ENCODE measurements around the gene NIFK.
"Not testable (repeated sequence)": the region's sequence is repeated elsewhere in the genome, so short reads cannot be mapped to it uniquely, and the experiment has no call there.

The NIFK gene

DNA sequence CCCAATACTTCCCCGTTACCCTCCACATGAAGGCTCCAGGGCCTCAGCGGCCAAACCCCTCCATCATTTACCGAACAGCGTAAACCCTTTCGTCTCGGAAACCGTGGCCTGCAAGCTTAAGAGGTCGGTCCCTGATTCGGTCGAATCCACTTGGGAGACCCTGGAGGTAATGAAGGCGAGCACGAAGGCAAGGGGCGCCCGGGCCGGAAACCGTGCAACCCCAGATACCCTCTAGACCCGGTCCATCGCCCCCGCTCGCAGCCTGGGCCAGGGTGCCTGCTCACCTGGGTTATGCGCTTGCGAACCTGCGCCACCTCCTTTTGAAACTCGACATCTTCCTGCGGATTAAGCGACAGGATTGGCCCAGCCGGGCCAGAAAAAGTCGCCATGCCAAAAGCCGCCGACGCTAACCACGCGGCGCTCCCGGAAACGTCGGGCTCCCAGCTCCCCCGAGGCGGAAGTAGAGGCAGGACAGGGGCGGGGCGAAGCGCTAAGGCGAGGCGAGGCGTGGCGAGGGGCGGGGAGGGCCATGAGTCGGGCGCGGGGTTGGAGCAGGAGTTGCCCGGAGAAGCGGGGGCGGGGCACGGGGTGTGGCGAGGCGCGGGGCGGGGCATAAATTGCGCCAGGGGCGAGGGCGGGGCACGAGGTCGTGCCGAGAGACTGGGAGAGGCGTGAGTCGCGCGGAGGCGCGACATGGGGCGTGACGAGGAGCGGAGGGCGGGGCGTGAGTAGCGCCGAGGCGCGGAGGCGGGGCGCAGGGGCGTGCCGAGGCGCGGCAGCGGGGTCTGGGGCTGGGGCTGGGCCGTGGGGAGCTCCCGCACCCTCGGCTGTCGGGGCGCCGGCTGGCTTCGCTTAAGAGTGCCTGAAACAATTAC, at the start of gene NIFK:
NIFK (minus strand) TSS at position 414 of the 875 bp plus-strand sequence; CDS start at position 389, 25 bp downstream.
- peak; percentile 99 to 100 for DNase-seq

DNA sequence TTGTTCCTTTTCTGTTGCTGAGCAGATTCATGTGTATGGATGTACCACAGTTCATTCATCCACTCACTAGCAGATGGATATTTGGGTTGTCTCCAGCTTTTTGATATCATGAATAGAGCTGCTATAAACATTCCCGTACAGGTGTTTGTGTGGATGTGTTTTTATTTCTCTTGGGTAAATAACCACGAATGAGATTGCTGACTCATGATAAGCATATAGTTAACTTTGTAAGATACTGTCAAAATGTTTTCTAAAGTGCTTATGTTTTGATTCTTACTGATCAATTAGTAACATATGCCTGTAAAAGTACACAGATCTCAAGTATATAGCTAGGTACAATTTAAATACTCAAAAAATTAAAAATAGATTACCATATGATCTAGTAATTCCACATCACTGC, 46.5 kb upstream of the NIFK start:
- DNase-seq: no peak

DNA sequence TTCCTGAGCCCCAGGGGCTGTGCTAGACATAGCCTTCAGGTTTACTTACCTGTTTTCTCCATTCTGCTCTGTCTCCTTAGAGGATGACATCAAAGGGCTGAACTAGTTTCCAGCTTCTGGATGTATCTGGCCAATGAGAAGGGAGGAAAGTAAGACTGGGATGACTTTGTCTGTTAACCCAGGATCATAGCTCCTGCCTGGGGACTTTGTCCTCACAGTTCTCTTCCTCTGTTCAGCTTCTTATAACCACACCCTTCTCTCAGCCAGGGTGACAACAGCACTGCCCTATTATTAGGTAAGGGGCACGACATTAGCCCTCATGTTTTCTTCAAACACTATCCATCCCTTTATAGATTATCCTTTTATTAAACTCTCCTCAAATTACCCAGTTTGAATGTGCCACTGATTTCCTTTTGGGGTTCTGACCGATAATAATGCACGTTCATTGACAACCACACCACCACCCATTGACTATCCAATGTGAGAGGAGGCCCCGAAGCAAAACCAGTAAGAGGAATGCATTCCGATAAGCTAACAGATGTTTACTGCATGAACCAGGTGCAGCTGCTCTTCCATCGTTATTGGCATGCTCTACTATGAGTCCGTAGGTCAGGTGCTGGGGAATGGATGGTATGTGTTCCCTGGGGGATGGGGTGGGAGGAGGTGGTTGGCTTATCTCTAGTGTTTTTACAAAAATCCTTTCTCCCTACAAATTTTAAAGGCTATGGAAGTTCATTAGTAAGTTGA, 42.2 kb upstream of the NIFK start:
- no peak for DNase-seq

DNA sequence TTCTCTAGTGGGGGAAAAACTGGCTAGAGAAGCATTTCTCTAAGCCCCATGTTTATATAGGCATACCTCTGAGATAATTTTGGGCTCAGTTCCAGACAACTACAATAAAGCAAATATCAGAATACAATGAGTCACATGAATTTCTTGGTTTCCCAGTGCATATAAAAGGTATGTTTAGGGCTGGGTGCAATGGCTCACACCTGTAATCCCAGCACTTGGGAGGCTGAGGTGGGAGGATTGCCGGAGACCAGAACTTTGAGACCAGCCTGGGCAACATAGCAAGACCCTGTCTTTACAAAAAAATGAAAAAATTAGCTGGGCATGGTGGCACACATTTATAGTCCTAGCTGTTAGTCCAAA, 41.0 kb upstream of the NIFK start:
- DNase-seq: no peak

DNA sequence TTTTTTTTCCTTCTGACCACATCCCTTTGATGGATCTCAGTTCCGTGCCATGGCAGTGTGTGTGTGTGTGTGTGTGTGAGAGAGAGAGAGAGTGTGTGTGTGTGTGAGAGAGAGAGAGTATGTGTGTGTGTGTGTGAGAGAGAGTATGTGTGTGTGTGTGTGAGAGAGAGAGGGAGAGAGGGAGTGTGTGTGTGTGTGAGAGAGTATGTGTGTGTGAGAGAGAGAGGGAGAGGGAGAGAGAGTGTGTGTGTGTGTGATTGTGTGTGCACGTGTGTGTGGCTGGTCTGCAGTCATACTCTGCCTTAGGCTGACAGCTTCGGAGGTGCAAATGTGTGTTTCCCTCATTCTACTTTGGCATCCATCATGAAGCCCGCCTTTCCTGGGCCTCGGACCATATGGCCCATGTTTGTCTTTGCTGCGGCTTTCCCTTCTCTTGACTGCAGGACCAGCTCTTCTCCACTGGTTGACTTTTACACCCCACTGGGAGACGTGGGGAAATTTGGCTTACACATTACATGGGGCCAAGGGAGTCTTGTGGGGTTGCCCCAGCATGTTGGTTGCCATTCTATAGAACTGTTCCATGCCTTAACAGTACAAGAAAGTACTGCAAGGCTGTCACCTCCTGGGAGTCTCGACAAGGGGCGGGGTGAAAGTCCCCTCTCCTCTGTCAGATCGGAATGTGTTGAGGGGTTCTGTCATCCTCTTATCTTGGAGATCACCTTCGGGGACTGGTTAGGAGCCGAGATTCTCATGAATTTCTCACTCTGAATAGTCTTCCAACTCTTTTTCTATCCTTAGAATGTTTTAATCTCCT, 40.4 kb upstream of the NIFK start:
- DNase-seq: no peak

DNA sequence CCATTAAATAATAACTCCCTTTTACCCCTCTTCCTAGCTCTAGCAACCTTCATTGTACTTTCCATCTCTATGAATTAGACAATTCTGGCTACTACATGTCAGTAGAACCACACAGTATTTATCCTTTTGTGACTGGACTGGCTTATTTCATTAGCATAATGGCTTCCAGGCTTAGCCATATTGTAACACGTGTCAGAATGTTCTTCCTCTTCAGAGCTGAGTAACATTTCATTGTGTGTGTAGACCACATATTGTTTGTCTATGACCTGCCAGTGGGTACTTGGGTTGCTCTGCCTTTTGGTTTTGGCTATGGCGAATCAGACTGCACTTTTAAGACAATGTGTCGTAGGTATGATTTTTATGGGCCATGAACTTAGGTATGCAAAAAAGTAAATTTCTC, 39.7 kb upstream of the NIFK start:
- no peak for DNase-seq

DNA sequence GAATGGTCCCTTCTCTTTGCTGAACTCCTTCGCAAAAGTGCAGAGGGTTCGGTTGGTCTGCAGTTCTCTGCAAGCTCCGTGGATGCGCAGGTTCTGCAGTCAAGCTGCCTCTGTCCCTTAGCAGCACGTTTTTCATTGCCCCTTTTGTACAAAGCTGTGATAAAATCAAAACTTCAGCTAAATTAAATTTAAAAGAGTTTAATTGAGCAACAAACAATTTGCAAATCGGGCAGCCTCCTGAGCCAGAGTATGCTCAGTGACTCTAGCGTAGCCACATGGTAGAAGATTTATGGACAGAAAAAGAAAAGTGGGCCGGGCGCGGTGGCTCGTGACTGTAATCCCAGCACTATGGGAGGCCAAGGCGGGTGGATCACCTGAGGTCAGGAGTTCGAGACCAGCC, 37.6 kb upstream of the NIFK start:
- no peak for DNase-seq

DNA sequence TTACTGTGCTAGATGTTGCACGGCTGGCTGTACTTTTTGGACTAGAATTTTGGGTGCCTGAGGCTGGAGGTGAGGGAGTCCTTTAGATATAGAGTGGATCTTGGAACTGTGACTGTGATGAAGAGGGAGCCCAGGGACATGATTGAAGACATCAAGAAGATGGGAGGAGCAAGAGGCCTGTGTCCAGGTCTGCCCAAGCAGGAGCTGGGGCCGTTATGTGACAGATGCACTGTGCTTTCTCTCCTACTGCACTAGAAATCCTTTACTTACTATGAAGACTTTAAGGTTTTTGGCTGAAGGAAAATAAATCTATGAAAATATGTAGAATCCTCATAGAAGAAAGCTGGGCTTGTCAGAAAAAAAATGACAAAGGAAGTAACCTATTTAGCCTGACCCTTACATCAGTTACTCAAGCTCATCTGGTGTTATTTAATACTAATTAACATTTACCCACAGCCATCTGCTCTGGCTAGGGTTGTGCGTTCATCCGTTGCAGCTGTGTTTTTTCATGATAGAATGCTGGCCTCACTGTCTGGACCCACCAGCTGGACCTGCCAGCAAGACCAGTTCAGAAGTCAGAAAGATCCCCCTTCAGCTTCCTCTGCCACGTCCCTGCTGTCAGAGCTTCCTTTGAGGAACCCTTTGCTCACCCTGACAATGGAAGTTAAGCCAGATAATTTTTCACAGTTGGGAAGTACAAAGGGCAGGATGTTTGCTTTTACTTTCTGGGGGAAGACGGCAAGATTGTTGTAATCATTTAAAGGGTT, 35.5 kb upstream of the NIFK start:
- no peak for DNase-seq

DNA sequence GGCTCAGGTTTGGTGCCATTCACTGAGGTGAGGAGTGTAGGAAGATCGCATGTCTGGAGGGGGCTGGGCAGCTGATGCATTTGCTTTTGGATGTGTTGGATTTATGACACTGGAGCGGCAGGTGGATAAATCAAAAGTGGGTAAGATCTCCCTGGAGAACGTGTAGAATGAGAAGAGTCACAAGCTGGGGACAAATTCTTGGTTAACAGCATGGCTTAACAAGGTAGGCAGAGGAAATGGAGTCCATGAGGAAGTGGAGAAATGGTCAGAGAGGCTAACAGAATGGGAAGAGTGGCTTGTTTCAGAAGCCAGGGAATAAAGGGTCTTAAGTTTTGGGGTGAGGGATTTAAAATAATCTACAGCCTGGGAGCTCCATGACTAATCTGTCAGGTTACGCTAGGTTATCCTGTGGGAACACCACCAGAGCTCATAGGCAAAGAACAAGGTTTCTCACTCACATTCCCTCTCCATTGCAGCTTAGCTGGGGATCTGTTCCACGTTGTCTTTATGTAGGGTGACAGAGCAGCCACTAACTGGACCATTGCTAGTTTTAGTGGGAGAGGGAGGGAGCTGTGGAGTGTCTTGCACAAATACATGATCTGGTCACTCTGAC, 31.6 kb upstream of the NIFK start:
- DNase-seq: no peak

DNA sequence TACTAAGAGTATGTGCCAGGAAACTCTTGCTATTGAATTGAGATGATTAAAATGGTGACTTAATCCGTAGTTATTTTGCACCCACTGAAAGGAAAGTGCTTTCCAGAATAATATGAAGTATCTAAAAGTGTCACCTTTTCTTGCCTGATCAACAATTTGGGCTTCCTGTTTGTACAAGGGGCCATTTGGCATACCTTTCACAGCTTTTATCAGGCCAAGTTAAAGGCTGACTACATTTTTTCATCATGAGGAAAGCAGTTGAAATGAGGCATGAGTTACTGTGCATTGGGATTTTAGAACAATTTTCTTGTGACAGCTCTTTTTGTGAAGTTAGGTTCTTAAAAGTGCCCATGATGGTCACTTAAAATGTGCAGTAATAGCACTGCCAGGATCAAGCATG, 29.9 kb upstream of the NIFK start:
- DNase-seq: no peak

DNA sequence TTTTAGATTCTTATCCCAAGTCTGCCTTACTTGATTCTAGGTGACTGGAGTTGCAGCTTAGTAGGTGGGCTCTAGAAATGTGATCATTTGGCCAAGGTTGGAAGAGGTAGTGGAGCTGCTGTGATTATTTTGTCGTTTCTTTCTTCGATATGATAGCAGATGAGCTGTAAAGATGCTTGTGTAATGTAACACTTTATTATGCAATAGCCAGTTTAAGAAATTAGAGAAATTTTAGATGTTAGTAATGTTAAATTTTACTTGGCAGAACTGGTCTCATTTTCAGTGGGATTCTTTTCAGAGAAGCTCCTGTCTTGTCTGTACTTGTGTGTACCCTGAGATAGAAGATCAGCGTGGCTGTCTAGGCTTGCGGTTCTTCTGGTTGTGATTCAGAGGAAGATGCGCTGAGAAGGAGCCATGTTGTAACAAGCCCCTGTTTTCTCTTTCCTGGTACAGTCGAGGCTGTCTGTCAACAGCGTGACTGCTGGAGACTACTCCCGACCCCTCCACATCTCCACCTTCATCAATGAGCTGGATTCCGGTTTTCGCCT, 28.1 kb upstream of the NIFK start:
- DNase-seq: no peak

DNA sequence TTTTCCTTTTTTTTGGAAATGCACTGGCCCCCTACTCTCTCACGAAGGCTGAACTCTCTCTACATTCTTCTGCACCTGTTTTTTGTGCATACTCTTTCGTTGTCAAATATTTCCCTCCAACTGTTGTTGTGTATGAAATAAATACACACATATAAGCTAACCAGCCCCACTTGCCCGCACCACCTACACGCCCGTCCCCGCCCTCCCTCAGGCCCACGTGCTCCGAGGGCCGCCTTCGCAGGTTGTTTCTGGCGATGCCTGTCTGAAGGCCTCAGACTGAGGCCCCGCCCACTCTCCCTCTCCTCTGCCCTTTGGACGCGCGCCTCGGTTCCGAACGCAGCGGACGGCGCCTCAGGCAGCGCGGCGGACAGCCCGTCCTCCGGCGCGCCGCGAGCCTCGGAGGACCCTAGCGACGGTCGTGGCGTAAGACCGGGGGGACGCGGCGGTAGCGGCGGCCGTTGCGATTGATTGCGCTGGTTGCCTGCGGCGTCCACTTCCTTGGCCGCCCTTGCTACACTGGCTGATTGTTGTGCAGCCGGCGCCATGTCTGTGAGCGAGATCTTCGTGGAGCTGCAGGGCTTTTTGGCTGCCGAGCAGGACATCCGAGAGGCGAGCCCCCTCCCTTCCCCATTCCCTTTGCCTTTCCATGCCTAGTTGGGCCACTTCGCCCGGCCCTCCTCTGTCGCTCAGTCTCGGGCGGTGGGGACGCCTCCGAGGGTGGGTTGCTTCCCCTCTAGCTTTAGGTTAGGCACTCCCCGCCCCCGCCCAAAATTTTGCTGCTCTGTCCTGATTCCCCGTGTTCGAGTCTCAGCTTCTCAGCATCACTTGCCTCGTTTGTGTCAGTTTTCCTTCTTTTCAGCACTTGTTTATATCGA, 18.8 kb upstream of the NIFK start, which contains the start of gene TSN:
TSN (plus strand) TSS at position 415 of the 875 bp plus-strand sequence; CDS start at position 544, 129 bp downstream.
- peak; percentile 97 to 98 for DNase-seq

DNA sequence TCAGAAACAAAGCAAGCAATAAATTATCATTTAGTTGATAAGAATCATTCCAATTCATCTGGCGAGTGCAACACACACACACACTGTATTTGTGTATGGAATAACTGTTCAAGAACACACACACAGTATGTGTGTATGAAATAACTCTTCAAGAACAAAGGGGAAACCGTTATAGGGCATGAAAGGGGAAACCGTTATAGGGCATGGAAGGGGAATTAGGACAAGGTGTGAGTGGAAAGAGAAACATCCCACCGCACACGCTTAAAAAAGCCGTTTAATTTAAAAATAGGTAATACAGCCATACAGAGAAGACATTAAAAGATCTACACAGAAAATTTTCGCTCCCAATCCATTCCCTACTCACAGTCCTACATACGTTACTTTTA, 18.2 kb upstream of the NIFK start:
- DNase-seq: no peak

DNA sequence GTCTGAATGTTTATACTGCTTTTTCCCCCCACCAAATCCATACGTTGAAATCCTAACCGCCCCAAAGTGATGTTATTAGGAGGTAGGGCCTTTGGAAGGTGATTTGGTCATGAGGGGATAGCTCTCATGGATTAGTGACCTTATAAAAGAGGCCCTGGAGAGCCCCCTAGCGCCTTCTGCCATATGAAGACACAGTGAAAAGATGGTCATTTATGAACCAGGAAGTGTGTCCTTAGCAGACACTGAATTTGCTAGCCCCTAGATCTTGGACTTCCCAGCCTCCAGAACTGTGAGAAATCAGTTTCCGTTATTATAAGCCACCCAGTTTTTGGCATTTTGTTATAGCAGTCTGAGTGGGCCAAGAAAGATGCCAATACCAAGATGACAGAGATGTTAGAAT, 11.5 kb upstream of the NIFK start:
- peak in 1 of 2 donors; percentile 22 for DNase-seq

DNA sequence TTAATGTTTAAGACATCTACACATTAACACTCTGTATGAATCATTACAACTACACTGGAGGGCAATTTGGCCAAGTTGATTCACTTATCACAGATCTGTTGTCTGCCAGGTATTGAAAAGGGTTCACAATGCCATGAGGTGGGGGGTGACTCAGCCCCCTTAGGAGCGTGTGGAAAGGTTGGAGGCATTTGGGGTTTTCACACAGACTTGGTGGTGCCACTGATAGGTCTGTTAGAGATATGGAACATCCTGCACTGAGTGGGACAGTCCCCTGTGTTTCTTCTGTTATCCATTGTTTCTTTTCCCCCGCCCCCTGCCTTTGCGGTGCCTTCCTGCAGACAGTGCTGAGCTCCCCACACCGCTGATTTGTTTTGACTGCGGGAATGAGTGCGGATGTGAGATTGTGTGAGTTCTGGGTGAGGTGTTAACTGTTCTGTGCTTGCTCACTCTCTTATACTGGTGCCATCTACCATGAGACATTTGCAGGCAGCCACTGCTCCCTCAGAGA, 9.4 kb upstream of the NIFK start:
- DNase-seq: peak in 1 of 2 donors; percentile 13

DNA sequence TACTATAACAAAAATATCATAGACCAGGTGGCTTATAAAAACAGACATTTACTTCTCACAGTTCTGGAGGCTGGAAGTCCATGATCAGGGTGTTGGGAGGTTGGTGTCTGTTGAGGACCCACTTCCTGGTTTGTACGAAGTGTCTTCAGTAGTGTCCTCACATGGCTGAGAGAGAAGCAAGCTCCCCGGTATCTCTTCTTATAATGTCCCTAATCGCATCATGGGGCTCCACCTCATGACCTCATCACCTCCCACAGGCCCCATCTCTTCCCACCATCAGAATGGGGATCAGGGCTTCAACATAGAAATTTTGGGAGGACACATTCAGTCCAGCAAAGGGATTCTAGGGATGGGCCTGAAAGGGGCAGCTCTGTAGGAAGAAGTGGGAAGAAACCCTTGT, 4.8 kb upstream of the NIFK start:
- no peak for DNase-seq

DNA sequence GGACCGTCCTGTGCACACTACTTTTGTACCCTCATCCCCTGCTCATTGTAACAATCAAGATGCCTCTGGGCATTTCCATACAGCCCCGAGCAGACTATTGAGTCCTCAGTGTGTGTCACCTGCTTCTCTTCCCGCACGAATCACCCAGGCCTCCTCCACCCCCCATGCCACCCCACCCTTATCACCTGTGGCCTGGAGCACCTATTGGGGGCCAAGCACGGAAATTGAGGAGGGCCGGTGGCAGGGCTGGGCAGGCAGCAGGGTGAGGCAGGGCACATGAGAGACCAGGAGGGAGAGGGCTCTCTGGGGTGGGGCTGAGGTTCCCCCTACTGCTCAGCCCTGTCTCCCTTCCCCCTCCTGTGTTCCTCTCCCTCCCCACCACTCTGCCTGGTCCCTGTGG, 4.3 kb upstream of the NIFK start:
- no peak for DNase-seq

DNA sequence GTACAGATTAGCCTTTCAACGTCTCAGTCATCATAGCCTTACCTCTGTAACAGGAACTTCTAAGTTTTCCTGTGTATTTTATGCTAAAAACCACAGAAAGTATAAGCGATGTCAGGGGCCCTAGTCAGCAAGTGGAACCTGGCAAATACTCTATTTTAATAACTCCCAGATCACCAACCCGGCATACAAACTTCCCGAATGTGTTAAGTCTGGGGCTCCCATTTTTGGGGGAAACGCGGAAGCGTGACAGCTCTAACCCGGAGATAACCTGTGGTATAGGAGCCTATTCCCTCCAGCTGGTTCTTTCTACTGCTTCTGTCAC, 574 bp downstream of the NIFK start:
- peak in 1 of 2 donors; percentile 13 for DNase-seq

DNA sequence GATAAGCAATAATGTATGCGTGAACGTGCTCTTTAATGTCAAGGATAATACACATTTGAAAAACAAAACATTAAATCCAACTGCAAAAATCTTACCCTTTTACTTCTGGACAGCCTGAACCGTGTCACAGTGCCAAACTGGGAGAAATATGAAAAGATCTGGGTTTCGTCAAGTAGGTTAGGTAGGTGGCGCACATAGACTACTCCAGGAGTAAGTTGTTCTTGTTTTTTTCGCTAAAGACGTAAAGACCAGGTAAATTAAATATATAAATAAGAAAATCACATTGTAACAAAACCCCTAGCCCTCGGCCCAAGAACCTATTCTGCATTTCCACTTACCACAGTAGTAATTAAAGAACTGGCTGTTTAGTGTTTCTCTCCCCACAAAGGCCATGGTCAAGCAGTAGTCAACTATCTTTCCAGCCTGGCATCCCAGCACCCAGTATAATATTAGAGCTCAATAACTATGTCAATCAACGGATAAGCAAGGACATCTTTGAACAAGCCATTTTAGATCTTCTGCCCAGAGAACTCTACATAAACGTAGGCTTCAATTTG, 1.1 kb downstream of the NIFK start:
- peak in 1 of 2 donors; percentile 21 for DNase-seq

DNA sequence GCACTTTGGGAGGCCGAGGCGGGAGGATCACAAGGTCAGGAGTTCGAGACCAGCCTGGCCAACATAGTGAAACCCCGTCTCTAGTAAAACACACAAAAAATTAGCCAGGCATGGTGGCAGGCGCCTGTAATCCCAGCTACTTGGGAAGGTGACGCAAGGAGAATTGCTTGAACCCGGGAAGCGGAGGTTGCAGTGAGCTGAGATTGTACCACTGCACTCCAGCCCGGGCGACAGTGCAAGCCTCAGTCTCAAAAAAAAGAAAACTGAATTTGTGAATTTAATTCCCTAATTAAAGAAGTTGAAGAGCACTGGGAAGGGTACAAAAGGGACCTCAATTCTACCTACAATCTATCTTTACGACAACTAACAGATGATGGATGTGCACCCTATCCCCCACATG, 2.1 kb downstream of the NIFK start:
- not testable (repeated sequence) for DNase-seq
